Measurements from ENCODE around the gene CELSR2. TPM values are rescaled to one million over a fixed set of nuclear protein-coding genes. Genes with fewer than 3 reads are reported as not detected.

CELSR2 gene
- total RNA-seq, 3 donors from 2014 or later (not counting 1 experiment from before 2014, with no cell fraction given), result 7.1 to 9.7 (median 7.4) TPM

GRCh38 chr1:109256971-109257681 lies 7.8 kb downstream of the CELSR2 start:
- Mint-ChIP-seq H3K27me3 (ENCODE audit: low read depth in 2 of 2) (no peaks in the 10 kb centered on the region), H3K27ac (no peak overlapping the region), H3K36me3 (no peaks in the 10 kb centered on the region), H3K9me3 (no peaks in the 10 kb centered on the region), H3K4me3 (no peak overlapping the region), H3K4me1 (peaks cover 0 to 38% of the 10 kb centered on the region in 2 donors)
- H3K9me3 ChIP-seq (ENCODE audit: control insufficient read depth, insufficient read depth, low read length), result no peaks in the 10 kb centered on the region
- intact Hi-C loops (cut with micrococcal nuclease), result no loop called here
- no peak for TF ChIP-seq CTCF (IDR thresholded peaks at IDR 0.05)
- WGBS (ENCODE audit: insufficient coverage), result 82% methylated on average over 3 of the region's 5 CpGs
- no peak overlapping the region for H3K27ac ChIP-seq (ENCODE audit: low read length)
- DNase-seq, result no peak
- H3K36me3 ChIP-seq (ENCODE audit: control insufficient read depth, insufficient read depth, low read length), result no peaks in the 10 kb centered on the region
- H3K27me3 ChIP-seq (ENCODE audit: control insufficient read depth, insufficient read depth, low read length), result no peaks in the 10 kb centered on the region
- no peak for ATAC-seq
- H3K4me3 ChIP-seq (ENCODE audit: low read length), result no peak overlapping the region
- H3K4me1 ChIP-seq (ENCODE audit: control insufficient read depth, insufficient read depth, low read length), result peaks cover 12% of the 10 kb centered on the region

- no peak for TF ChIP-seq CTCF (IDR thresholded peaks at IDR 0.05)
- DNase-seq (no peak), ATAC-seq (no peak)
- peaks cover 12% of the 10 kb centered on the region for H3K4me1 ChIP-seq (ENCODE audit: control insufficient read depth, insufficient read depth, low read length)
- H3K27ac ChIP-seq (ENCODE audit: low read length), result no peak overlapping the region
- H3K9me3 ChIP-seq (ENCODE audit: control insufficient read depth, insufficient read depth, low read length), result no peaks in the 10 kb centered on the region
- Mint-ChIP-seq H3K27ac (no peak overlapping the region), H3K9me3 (no peaks in the 10 kb centered on the region), H3K27me3 (ENCODE audit: low read depth in 2 of 2) (no peaks in the 10 kb centered on the region), H3K36me3 (no peaks in the 10 kb centered on the region), H3K4me1 (peaks cover 0 to 33% of the 10 kb centered on the region in 2 donors), H3K4me3 (no peak overlapping the region)
- no peaks in the 10 kb centered on the region for H3K36me3 ChIP-seq (ENCODE audit: control insufficient read depth, insufficient read depth, low read length)
- H3K4me3 ChIP-seq (ENCODE audit: low read length), result no peak overlapping the region
- no peaks in the 10 kb centered on the region for H3K27me3 ChIP-seq (ENCODE audit: control insufficient read depth, insufficient read depth, low read length)
- 80% methylated on average over 14 of the region's 15 CpGs for WGBS (ENCODE audit: insufficient coverage)
- intact Hi-C loops (cut with micrococcal nuclease), result no loop called here
These were observed 8.5 kb downstream of the CELSR2 start for GRCh38 chr1:109257682-109258421.

- Histone ChIP-seq H3K4me3 (ENCODE audit: low read length) (no peak overlapping the region), H3K9me3 (ENCODE audit: control insufficient read depth, insufficient read depth, low read length) (no peaks in the 10 kb centered on the region), H3K4me1 (ENCODE audit: control insufficient read depth, insufficient read depth, low read length) (peaks cover 12% of the 10 kb centered on the region), H3K27me3 (ENCODE audit: control insufficient read depth, insufficient read depth, low read length) (no peaks in the 10 kb centered on the region), H3K36me3 (ENCODE audit: control insufficient read depth, insufficient read depth, low read length) (no peaks in the 10 kb centered on the region), H3K27ac (ENCODE audit: low read length) (no peak overlapping the region)
- Mint-ChIP-seq H3K27me3 (ENCODE audit: low read depth in 2 of 2) (no peaks in the 10 kb centered on the region), H3K4me3 (no peak overlapping the region), H3K9me3 (no peaks in the 10 kb centered on the region), H3K4me1 (peaks cover 0 to 30% of the 10 kb centered on the region in 2 donors), H3K36me3 (no peaks in the 10 kb centered on the region), H3K27ac (no peak overlapping the region)
- ATAC-seq (no peak), DNase-seq (no peak)
- TF ChIP-seq CTCF (IDR thresholded peaks at IDR 0.05), result no peak
- intact Hi-C loops (cut with micrococcal nuclease), result no loop called here
- WGBS (ENCODE audit: insufficient coverage), result 96% methylated on average over 69 of the region's 69 CpGs
These were observed 9.4 kb downstream of the CELSR2 start for GRCh38 chr1:109258481-109259466.

All from natural killer cell (primary cell).